GM06990 (cell line): ENCODE measurements around the gene ATP9A.

Experiments
- DNase-seq: peaks from one replicate; pipeline ENCODE4 v3.0.0-alpha.2; 2011; ENCODE audit not compliant: insufficient read length; ENCODE audit errors: extremely low read depth
- H3K27me3 ChIP-seq: replicated peaks from 2 replicates; pipeline ENCODE4 v1.6.0; 2011; ENCODE audit warnings: low read length; ENCODE audit not compliant: control insufficient read depth, insufficient read depth
- H3K36me3 ChIP-seq: 2 replicates; pipeline ENCODE4 v1.5.1; 2011; ENCODE audit warnings: low read length; ENCODE audit not compliant: control insufficient read depth, insufficient read depth
- H3K4me3 ChIP-seq: replicated peaks from 2 replicates; pipeline ENCODE4 v1.5.1; 2011; ENCODE audit warnings: low read depth, mild to moderate bottlenecking, control low read depth, low read length
- CTCF ChIP-seq: IDR thresholded peaks from 2 replicates; pipeline ENCODE4 v1.5.1; 2011; ENCODE audit warnings: low read length, control low read depth, mild to moderate bottlenecking, inconsistent platforms; ENCODE audit not compliant: insufficient read depth, poor library complexity, severe bottlenecking

ATP9A gene

GRCh38 chr20:51631953-51632352, 136.2 kb downstream of the ATP9A start:
- Histone ChIP-seq H3K36me3 (no peaks in the 10 kb centered on the region), H3K27me3 (no peaks in the 10 kb centered on the region), H3K4me3 (no peak overlapping the region)
- no peak for DNase-seq
- no peak for TF ChIP-seq CTCF

- DNase-seq, result no peak
- TF ChIP-seq CTCF, result no peak
- Histone ChIP-seq H3K27me3 (no peaks in the 10 kb centered on the region), H3K36me3 (no peaks in the 10 kb centered on the region), H3K4me3 (no peak overlapping the region)
Observed at GRCh38 chr20:51631011-51631950, 136.9 kb downstream of the ATP9A start.

- no peak for TF ChIP-seq CTCF
- Histone ChIP-seq H3K27me3 (no peaks in the 10 kb centered on the region), H3K36me3 (no peaks in the 10 kb centered on the region), H3K4me3 (no peak overlapping the region)
- DNase-seq, result no peak
Observed at GRCh38 chr20:51629399-51630058, 138.7 kb downstream of the ATP9A start.

GRCh38 chr20:51628533-51629398, 139.4 kb downstream of the ATP9A start:
- H3K36me3 ChIP-seq, result no peaks in the 10 kb centered on the region
- no peak overlapping the region for H3K4me3 ChIP-seq
- no peak for TF ChIP-seq CTCF
- no peak for DNase-seq
- H3K27me3 ChIP-seq, result no peaks in the 10 kb centered on the region

GRCh38 chr20:51627586-51627985, 140.6 kb downstream of the ATP9A start:
- no peak overlapping the region for H3K4me3 ChIP-seq

More at GRCh38 chr20:51627586-51627985, 140.6 kb downstream of the ATP9A start:
- DNase-seq, result no peak
- Histone ChIP-seq H3K27me3 (no peaks in the 10 kb centered on the region), H3K36me3 (no peaks in the 10 kb centered on the region)
- no peak for TF ChIP-seq CTCF
